ENCODE results near the gene FLNA.

- no peak for TF ChIP-seq CREB1 (IDR thresholded peaks at IDR 0.05; ENCODE audit: low read depth)
- TF ChIP-seq CTCF (IDR thresholded peaks at IDR 0.05 in 2 of 3, conservative IDR thresholded peaks at IDR 0.05 in 1 of 3; ENCODE audit: control insufficient read depth in 2 of 3, extremely low read depth in 1 of 3, insufficient read depth in 1 of 3, low read depth in 3 of 3, low read length in 3 of 3) = no peak
- no peak for TF ChIP-seq NKRF (conservative IDR thresholded peaks at IDR 0.05)
- no peak for TF ChIP-seq NFYA (IDR thresholded peaks at IDR 0.05; ENCODE audit: borderline replicate concordance, low read depth, low read length)
- TF ChIP-seq ZBTB11 (CRISPR knock-in tag; IDR thresholded peaks at IDR 0.05) = no peak
- TF ChIP-seq FOXK2 (IDR thresholded peaks at IDR 0.05) = no peak
Measured at GRCh38 chrX:154376774-154377173, 2.3 kb upstream of the FLNA start.

Measured in GM12878 (cell line).